GM20000 (cell line): Measurements from ENCODE around the gene CTSA.
A peak's percentile ranks its signal among the peaks of the same experiment; 100 is the strongest.

Experiments
- DNase-seq: peaks from one replicate; pipeline ENCODE4 v3.0.0; 2012; ENCODE audit warnings: low spot score
- CTCF ChIP-seq: IDR thresholded peaks from 2 replicates; pipeline ENCODE4 v1.5.1; 2012; ENCODE audit warnings: mild to moderate bottlenecking, control low read depth; ENCODE audit errors: extremely low read depth, missing control alignments

CTSA gene

DNA sequence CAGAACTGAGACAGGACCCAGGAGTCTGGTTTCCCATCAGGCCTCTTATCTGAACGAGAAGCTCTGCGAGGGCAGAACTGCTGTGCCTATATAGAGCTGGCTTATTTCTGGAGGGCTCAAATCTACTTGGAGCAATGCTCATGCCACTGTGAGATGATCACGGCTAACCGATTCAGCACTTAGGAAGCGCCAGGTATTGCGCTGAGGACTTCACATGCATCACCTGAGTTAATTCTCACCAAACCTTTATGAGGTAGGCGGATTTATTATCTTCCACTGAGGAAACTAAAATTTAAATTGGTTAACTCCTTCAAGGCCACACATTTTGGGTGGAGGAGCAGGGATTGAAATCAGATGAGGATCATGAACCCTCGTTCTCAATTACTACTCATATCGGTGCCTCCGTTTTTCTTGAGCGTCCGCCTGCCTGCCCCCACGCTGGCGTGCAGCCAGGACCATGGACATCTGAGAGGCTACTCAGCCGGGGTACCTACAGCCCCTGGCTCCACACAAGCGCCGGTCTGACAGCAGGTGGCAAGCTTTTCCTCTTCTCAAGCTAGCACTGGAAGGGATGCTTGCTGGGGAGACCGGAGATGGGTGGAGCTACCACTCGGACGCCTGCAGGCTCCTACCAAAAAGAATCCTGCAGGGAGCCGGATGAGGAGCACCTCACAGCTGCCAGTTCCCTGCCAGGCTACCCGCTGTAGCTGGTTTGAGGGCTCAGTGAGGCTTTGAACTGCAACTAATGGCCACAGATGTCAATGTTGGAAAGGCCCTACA is 42.3 kb downstream of the CTSA start:
- no peak for TF ChIP-seq CTCF
- DNase-seq, result peak; percentile 70

- no peak for TF ChIP-seq CTCF
- peak; percentile 63 for DNase-seq
Measured at GRCh38 chr20:45934046-45934585, 43.0 kb downstream of the CTSA start.

- no peak for TF ChIP-seq CTCF
- DNase-seq, result peak; percentile 100
Measured at GRCh38 chr20:45934586-45935415, 43.7 kb downstream of the CTSA start, which contains the start of gene PCIF1. Gene PCIF1 (plus strand): TSS chr20:45934683. CDS start chr20:45939000, 4,317 bp downstream.

DNA sequence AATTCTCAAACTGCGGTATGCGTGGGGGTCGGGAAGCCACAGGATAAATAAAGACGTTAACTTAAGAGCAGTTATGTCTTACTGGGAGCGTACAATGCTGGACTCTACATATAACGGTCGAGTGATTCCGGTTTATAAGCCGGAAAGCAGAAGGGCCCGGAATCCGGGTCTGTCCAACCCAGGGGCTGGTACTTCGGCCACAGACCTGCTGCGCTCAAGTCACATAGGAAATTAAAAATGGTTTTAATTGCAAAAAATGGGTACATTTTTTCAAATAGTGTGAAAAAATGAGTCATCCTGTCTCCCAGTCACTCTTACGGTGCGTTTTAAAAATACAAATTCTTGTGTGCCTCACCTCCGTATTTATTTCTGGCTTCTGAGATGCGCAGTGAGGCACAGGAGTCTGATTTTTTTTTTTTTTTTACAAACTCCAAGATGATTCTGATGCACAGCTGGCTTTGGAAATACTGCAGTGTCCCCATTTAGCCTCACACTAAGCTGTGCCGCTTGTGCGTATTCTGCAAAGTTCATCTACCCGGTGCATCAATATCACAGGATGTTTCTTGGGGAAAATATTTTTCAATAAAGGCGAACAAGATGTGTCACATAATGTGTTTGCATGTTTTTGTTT is 44.4 kb downstream of the CTSA start:
- no peak for TF ChIP-seq CTCF
- no peak for DNase-seq

DNA sequence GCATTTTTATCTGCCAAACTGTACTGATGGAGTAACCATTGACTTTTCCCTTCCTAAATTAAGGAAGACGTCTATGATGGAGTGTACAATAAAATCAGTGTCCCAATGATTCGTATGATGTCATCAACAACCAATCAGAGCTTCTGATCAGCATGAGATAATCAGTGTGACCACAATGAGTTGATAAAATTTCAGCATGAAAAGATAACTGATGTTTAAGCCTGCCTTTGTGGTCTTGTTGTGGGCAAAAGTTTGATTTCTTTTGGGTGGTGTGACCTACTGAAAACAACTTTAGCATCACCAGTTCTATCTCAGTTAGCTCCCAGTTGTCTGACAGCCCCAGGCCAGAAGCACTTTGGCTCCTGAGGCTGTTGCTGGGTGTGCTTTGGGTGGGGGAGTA is 46.6 kb downstream of the CTSA start:
- no peak for TF ChIP-seq CTCF
- DNase-seq, result peak; percentile 6

DNA sequence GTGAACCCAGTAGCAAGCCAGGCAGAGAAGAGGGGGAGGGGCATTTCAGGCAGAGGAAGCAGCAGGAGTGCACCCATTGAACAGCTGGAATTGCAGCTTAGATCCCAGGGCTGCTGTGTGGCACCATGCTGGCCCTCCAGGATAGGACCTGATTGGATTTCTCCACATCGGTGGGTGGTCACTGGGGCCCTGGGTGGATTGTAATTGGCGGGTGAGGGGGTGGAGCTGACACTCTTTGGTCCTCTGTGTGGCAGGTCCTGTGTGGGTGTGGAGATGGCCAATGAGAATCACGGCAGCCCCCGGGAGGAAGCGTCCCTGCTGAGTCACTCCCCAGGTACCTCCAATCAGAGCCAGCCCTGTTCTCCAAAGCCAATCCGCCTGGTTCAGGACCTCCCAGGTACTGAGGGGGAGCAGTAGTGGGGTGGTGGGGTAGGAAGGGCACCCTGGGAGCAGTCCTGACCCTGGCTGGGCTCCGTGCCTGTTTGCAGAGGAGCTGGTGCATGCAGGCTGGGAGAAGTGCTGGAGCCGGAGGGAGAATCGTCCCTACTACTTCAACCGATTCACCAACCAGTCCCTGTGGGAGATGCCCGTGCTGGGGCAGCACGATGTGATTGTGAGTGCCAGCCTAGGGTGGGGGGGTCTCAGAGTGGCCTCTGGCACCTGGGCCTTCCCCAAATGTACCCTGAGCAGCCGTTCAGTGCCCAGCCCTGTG is 47.7 kb downstream of the CTSA start:
- DNase-seq, result peak; percentile 4

More for the DNA sequence above, 47.7 kb downstream of the CTSA start:
- no peak for TF ChIP-seq CTCF
